GM19043 (cell line): Measurements from ENCODE around the gene GARIN6.
"Not testable (repeated sequence)": the region's sequence is repeated elsewhere in the genome, so short reads cannot be mapped to it uniquely, and the experiment has no call there.

Experiments used
- ATAC-seq: cut with Tn5 transposase; IDR thresholded peaks from one replicate; pipeline ENCODE4 v1.9.1; 2021; ENCODE audit warnings: low read depth; ENCODE audit not compliant: unreplicated experiment

Gene GARIN6

DNA sequence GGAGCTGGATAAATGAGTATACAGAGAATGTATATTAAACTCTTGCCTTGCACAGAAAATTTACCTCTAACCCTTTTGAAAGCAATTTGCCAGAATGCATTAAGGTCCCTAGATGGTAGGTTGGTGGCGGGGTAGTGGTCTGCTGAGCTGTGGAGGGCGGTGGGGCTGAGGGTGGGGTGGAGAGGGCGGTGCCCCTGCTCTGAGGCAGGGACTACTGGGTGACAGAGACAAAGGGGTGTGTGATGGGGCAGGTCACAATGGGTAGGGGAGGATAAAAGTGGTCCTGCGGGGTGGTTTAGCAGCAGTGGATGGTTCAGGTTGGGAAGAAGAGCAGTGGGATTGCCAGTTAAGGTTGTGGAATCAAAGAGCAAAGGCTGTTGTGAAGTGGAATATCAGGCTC is at the start of gene GARIN6:
GARIN6 (plus strand) TSS at position 301 of the 400 bp plus-strand sequence. CDS start 422 bp downstream, outside the sequence.
- ATAC-seq: no peak

DNA sequence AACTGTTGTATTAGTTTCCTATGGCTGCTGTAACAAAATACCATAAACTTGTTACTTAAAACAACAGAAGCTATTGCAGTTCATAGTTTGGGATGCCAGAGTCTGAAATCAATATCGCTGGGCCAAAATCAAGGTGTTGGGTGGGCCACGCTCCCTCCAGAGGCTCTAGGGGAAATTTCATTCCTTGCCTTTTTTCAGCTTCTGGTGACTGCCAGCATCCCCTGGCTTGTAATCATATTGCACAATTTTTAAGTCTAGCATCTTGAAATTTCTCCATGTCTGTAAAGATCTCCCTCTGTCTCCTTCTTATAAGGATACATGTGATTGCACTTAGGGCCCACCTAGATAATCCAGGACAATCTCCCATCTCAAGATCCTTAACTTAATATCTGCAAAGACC is 48.8 kb upstream of the GARIN6 start:
- ATAC-seq: no peak

GRCh38 chr12:99600388-99600787 is 47.2 kb upstream of the GARIN6 start:
- peak; percentile 94 for ATAC-seq

- ATAC-seq: no peak
Observed at GRCh38 chr12:99609455-99610181, 37.9 kb upstream of the GARIN6 start.

DNA sequence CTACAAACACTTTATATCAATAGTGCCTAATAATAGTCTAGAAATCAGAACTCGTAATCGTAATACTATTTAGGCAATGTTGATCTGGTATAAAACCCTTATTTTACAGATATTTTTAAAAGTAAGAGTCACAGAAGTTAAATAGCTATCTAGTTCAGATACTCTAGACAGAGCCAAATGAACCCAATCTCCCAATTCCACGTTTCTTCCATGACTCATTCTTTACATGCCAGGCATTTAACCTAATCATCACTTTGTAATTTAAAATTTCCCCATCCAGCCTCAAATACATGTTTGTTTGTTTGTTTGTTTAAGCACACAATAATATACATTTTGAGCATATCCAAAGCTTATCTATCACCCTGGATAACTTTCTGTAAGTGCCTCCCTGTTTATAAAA is 36.4 kb upstream of the GARIN6 start:
- ATAC-seq: no peak

DNA sequence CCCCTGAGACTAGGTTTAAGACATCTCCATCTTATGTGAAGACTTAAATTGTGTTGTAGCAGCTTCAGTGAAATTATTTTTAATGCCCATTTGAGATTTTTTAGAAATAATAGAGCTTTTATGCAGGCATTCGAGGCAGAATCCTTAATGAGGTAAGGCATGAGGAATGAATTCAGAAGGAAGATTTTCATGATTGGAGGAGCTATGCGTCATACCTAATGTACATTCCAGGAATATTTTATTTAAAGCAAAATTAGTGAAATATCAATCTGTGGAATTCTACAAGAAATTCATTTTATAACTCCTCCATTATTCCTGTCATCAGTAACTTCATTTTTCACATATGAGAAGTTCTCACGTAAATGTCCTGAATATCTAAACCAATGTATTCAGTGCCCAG is 36.0 kb upstream of the GARIN6 start:
- ATAC-seq: no peak

DNA sequence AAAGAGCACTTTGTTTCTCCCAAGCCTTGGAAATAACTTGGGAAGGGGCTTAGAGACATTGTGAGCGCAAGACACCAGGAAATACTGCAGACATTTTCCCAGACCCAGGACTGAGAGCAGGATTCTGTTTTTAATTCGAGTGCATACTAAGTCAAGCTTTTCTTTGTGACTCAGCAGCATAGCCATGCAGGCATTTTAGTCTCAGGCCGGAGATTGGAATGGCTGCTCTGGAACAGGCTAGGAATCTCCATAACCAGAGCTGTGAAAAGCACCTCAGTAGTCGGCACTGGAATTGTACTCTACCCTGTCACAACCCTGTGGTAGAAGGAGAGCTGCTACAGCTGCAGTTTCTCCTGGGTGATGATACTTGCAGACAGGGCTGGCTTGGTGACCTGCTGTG is 28.9 kb upstream of the GARIN6 start:
- no peak for ATAC-seq

DNA sequence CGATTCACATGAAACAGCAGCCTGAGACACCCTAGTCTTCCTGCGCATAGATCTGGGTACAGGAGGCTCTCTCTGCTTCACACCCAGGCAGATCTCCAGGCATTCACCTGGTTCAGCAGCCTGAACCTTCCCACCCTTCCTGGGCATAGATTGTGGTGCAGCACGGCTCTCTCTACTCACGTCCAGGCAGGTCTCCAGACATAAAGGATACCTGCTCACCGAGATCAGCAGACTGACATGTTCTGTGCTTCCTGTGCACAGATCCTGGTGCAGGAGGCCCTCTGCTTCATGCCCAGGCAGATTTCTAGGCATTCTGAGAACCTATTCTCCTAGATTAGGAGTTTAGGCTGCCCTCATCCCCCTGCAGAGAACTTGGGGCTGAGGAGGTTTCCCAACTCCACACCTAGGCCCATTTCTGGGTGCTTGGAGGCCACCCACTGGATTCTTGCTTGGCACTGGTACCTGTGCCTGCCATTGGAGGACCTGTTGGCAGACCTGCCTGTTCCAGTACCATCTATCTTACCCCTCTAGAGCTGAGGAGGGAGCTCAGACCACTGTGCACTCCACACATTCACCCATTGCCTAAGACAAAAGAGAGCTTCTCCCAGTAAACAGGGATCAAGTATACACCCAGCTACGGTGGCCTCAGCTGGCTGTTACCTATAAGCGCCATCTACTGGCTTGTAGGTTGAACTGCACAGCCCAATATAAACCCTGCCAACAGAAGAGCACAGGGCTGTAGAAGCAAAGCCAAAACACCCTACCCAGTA is 28.0 kb upstream of the GARIN6 start:
- ATAC-seq: peak; percentile 87

GRCh38 chr12:99620159-99620479 is 27.4 kb upstream of the GARIN6 start:
- no peak for ATAC-seq

DNA sequence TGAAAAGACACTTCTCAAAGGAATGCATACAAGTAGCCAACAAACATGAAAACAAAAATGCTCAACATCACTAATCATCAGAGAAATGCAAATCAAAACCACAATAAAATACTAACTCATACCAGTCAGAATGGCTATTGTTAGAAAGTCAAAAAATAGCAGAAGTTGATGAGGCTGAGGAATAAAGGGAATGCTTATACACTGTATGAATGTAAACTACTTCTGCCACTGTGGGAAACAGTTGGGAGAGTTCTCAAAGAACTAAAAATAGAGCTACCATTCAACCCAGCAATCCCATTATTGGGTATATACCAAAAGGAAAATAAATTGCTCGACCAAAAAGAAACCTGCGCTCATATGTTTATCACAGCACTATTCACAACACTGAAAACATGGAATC is 23.0 kb upstream of the GARIN6 start:
- ATAC-seq: not testable (repeated sequence)

DNA sequence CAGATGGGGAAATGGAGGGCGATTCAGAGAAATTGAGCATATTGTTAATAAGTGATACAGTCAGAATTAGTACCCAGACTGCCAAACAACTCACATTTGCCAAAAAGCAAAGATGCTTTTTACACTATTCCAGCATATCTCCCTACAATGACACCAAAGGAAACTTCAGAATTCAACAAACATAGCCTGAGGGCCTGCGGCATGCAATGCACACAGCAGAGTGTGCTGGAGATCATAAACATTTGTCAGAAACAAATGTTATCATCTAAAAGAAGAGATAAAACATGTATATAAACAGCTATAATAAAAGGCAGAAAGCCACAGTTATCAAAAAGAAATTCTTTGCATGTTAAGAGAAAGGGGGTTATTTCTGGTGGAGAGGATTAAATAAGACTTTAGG is 20.1 kb upstream of the GARIN6 start:
- ATAC-seq: no peak

- ATAC-seq: no peak
Observed at GRCh38 chr12:99644629-99645028, 2.9 kb upstream of the GARIN6 start.

DNA sequence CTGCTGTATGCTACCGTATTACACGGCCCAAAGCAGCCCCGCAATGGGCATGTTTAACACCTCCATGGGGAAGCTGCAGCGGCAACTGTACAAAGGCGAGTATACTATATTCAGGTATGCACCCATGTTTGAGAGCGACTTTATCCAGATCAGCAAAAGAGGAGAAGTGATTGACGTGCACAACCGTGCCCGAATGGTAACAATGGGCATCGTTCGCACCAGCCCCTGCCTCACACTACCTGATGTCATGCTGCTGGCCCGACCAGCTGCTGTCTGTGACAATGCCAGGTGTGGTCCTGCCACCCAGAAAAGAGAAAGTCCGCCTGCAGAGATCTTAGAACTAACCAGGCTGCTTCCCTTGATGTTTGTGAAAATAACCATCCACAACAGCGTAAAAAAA is 630 bp downstream of the GARIN6 start:
- ATAC-seq: no peak

- no peak for ATAC-seq
Observed at GRCh38 chr12:99649551-99649950, 2.0 kb downstream of the GARIN6 start.

DNA sequence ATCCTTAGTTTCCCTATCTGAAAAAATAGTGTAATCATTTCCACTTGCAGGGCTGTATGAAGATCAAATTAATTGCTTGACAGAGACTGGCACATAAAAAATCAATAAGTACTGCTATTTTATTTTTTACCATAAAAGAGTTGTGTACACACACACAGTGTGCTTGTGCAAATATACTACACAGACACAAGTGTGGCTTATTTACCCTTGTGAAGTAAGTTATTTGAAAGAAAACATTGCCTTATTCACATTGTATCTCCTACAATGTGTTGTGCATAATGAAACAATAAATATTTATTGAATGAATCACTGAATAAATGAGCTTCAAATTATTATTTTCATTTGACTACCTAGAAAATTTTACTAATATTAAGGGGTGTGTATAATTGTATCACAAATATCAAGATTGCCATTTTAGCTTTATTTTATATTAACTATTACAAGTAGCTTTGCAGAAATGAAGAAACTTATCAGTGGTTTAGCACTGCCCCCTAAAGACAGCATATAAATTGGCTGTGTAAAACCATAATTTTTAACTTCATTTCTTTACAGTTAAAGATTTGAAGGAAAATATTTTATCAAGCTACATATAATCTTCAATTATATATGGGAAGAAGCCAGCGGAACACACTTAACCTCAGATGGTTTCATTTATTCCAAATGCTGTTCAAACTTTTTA is 11.3 kb downstream of the GARIN6 start:
- ATAC-seq: no peak

- no peak for ATAC-seq
Observed at GRCh38 chr12:99670635-99671034, 23.1 kb downstream of the GARIN6 start.

DNA sequence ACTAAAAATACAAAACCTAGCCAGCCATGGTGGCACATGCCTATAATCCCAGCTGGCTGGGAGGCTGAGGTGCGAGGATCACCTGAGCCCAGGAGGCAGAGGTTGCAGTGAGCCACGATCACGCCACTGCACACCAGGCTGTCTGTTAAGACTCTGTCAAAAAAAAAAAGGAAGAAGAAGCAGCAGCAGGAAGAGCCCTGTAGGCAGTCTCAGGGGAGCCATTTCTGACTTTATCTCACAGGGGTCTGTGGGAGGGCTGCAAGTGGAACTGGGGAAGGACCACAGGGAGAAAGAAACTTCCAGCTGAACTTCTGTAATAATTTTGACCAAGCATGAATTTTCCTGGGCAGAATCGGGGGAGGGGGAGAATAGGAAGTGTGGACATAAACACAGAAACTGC is 32.7 kb downstream of the GARIN6 start:
- no peak for ATAC-seq

- no peak for ATAC-seq
Observed at GRCh38 chr12:99686142-99686541, 38.6 kb downstream of the GARIN6 start.

DNA sequence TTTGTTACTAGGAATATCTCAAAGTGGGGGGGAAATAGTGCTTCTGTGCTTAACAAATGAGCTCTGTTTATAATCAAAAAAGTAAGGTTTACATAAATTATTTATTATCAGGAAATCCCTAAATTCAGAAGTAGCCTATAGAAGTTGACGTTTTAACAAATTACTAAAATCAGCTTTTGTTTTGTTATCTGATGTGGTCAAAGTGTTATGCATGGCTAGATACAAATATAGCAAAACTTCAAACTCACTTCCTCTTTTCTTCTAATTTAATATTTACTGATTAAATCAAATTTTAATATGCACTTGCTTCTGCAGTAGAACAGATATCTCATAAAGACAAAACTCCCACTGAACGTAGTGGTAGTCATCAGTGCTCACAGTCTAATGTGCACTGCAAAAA is 47.5 kb downstream of the GARIN6 start:
- ATAC-seq: peak; percentile 50
